Epithelial cell of proximal tubule (primary cell): ENCODE results near the gene SELENOO. TPM values are rescaled to one million over a fixed set of nuclear protein-coding genes. Genes with fewer than 3 reads are reported as not detected.

Experiments used
- DNase-seq: peaks from one replicate; pipeline ENCODE4 v3.0.0-alpha.2; 2011; ENCODE audit warnings: low read depth
- H3K4me3 ChIP-seq: 2 replicates; pipeline ENCODE4 v1.5.1; 2011; ENCODE audit warnings: low read depth, mild to moderate bottlenecking, low read length
- total RNA-seq: library from RNA; depleted of rRNA; stranded (reverse); fragments of >200 nt; gene quantifications from 2 replicates; pipeline ENCODE4 v1.2.3, GENCODE V29; 2015
- TF ChIP-seq, protein P1 (sequence below): conservative IDR thresholded peaks from 2 replicates; pipeline ENCODE4 v1.5.1; 2012; ENCODE audit warnings: low read depth, mild to moderate bottlenecking, low read length

Gene SELENOO
- total RNA-seq, 1 donor from 2014 or later = 31.1 TPM

DNA sequence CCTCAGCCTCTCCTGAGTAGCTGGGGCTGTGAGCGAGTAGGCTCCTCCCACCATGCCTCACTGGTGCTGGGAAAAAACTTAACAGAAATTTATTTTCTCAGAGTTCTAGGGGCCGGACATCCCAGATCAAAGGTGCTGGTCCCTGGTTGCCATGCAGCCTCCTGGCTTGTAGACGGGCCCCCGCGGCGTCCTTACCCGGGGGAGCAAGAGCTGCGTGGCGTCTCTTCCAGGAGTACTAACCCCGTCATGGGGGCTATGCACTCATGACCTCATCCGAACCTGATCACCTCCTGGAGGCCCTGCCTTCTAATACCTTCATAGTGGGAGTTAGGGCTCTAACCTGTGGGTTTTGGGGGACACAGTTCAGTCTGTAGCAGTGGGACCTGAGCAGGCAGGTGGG is 12.5 kb upstream of the SELENOO start:
- TF ChIP-seq, protein P1, sequence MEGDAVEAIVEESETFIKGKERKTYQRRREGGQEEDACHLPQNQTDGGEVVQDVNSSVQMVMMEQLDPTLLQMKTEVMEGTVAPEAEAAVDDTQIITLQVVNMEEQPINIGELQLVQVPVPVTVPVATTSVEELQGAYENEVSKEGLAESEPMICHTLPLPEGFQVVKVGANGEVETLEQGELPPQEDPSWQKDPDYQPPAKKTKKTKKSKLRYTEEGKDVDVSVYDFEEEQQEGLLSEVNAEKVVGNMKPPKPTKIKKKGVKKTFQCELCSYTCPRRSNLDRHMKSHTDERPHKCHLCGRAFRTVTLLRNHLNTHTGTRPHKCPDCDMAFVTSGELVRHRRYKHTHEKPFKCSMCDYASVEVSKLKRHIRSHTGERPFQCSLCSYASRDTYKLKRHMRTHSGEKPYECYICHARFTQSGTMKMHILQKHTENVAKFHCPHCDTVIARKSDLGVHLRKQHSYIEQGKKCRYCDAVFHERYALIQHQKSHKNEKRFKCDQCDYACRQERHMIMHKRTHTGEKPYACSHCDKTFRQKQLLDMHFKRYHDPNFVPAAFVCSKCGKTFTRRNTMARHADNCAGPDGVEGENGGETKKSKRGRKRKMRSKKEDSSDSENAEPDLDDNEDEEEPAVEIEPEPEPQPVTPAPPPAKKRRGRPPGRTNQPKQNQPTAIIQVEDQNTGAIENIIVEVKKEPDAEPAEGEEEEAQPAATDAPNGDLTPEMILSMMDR = no peak

DNA sequence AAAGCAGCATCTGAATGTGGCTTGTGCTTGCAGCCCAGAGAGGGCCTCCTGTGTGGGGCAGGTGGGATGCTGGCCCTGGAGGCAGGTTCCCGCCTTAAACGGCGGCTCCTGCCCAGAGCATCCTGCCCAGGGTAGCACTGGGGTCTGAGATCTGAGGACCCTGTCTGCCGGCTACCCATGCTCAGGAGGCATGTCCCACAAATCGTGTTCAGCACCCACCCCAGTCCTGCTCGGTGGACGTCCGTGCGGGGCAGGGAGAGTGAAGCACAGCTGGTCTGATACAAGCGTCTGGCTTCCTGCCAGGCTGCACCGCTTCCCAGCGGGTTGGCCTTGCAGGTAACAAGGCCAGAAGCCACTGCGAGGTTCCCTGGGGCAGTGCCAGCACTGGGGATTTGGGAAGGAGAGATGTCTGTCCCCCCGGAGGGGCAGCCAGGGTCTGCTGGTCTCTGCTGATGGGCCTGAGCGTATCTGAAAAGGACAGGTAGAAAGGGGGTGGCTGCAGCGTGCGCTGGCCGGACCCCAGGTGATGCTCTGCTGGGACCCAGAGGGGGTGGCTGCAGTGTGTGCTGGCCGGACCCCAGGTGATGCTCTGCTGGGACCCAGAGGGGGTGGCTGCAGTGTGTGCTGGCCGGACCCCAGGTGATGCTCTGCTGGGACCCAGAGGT is 11.5 kb upstream of the SELENOO start:
- no peak for DNase-seq
- no peak overlapping the region for H3K4me3 ChIP-seq
- TF ChIP-seq, protein P1 = no peak

More for the DNA sequence above, 12.5 kb upstream of the SELENOO start:
- no peak overlapping the region for H3K4me3 ChIP-seq
- no peak for DNase-seq

DNA sequence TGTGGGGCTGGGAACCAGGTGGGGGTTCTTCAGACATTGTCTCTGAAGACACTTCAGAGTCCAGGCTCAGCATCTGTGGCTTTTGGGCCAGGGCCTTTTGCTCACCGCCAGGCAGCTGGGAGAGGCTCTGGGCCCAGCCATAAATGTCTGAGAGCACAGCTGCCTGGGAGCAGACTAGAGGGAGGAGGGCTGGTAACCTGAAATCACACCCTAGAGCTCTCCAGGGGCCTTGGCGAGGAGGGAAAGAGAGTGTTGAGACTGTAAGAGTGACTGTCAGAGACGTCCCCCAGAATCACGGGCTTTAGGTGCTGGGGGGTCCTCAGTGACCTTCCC is 11.0 kb upstream of the SELENOO start:
- TF ChIP-seq, protein P1 = no peak
- no peak for DNase-seq
- H3K4me3 ChIP-seq = peak overlapping the region; percentile 60

DNA sequence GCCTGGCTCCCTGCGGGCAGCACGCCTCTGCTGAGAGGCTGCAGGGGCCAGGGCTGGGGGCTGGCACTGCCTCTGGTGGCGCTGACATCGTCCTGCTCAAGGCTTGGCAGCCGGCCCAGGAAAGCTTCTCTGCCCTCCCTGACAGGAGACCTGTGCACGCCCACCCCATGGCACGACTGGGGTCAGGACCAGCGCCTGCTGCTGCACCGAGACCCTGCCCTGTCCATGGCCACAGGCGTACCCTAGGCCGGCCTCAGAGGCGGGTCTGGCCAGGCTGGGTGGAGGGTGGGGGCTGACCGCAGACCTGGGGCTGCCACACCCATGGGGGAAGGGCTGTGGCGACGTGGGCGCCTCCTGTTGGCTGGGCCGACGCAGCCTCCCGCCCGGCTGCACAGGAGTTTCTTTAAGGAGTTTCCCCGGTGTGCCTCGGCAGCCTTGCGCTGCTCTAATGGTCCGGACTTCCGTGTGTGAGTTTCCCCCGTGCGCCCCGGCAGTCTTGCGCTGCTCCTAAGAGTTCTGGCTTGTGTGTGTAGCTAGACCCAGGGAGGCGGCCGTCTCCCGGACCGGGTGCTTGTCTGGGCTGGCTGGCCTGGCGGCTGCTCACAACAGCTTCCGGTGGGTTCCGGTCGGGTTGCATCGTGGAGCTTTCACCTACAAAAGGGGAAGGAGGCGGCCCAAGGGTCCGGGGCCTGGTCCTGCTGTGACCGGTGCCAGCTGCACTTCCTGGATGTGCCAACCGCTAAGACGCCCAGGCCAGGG is 10.4 kb upstream of the SELENOO start:
- H3K4me3 ChIP-seq = peak overlapping the region; percentile 60
- peak; percentile 47 for DNase-seq
- TF ChIP-seq, protein P1 = peak; percentile 46

DNA sequence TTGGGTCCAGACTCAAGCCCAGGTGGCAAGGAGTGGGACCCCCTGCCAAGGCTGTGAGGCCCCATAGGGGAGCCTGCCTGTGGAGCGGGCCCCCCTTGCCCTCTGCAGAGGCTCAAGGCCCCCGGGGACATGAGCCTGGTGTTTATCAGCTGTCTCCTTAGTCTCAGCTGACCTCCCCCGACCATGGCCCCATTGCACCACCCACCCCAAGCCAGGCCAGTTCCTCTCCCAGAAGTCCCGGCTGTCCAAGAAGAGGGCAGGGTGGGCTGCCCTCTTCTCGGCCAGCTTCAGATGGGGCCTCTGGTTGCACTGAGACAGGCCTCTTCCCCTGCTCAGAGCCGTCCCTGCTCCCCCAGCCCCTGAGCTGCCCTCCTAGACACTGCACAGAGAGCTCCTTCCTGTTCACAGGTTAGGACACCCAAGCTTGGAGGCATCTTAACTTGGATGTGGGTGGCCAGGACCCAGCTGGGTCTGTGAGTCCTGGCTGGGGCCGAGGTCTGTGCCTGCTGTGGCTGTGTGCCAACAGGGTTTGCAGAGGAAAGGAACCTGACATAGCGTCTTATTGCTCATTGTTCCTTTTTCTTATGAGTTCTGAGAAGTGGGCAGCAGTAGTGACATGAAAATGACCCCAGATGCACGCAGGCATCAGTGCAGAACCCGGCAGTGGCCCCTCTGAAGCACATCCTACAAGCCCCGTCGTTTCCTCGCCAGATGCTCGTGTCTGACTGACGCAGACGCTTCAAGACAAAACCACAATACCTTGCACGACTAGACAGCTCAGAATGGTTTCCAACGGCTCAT is 9.7 kb upstream of the SELENOO start:
- peak overlapping the region; percentile 60 for H3K4me3 ChIP-seq
- TF ChIP-seq, protein P1 = no peak
- DNase-seq = no peak

DNA sequence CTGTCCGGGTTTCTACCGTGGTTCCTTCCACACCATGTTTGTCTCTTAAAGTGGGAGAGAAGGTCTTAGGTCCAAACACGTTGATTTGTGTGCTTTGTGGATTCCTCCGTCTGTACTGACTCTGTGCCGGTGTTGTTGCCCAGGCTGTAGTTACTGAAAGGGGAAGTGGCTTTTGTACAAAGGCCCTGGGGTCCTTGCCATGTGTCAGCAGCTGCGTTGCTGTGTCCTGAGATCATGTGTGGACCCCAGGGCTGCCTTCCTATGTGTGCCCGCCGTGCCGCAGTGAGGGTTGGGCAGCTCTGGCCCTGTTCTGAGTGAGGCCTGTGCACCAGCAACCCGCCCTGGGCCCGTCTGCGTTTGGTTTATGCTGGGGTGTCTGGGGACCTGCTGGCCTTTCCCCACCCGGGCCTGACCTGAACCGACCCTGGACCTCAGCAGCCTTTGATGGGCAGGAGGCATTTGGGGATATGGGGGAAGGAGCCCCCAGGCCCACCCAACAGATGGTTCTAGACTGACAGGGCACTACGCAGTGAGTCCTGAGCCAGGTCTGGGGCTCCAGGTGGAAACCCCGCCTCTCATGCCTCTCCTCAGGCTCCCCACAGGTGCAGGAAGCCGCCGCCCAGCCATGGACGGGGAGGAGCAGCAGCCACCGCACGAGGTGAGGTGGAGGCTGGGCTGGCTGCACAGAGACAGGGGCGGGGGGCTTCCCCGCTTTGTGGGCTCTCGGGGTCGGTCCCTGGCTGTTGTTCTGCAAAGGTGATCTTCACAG is 8.2 kb upstream of the SELENOO start:
- no peak for DNase-seq
- TF ChIP-seq, protein P1 = no peak
- H3K4me3 ChIP-seq = no peak overlapping the region
